HK-2 (cell line): ENCODE results near the gene TENM3.

Experiments
- DNase-seq: peaks from one replicate; pipeline ENCODE4 v3.0.0-alpha.2; 2018; ENCODE audit not compliant: unreplicated experiment

The TENM3 gene

DNA sequence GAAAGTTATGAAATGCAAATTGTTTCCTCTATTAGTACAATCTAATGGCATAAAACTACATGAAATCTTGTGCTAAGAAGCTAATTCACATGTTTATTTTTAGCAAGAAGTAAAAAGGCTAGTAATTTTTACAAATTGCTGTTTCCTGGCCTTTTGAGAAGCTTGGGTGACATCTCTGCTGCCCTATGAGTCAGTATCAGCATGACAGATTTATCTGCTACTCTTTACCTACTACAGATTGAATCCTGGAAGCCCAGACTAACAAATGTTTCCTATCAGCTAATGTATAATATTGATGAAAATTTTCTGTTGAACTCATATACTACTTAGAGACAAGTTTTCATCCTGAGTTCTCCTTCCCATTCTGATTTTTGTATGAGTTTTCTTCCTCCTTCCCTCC lies 441.6 kb downstream of the TENM3 start:
- DNase-seq = no peak

DNA sequence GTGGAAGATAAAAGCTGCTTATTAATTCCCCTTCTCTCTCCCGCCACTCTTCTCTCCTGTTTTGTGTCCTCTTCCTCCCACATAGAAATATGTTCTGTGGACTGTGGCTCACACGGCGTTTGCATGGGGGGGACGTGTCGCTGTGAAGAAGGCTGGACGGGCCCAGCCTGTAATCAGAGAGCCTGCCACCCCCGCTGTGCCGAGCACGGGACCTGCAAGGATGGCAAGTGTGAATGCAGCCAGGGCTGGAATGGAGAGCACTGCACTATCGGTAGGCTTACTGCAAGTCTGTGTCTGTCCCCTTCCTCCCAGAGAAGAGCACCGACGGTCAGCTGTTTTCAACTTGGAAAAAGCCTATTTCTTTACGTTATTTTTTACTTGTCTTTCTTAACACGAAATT lies 444.9 kb downstream of the TENM3 start:
- DNase-seq = no peak

GRCh38 chr4:182694551-182694950 lies 451.3 kb downstream of the TENM3 start:
- DNase-seq = no peak

DNA sequence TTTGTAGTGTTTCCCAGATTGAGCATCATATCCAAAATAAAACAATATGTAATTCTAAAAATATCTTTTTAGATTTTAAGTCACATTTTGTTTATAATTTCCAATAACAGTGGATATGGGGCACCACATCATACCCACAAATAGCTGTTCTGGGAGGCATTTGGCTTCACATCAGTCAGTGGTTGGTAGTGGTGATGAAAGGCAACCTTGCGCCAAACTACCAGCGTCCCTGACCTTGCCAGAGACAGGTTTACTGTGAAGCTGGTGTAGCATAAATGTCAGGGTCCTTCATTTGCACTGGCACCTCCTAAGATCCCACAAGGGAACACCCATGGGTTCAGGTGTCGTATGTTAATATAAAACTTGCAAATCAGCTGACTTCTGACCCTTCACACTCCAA lies 451.8 kb downstream of the TENM3 start:
- DNase-seq = no peak

GRCh38 chr4:182695842-182696241 lies 452.6 kb downstream of the TENM3 start:
- DNase-seq = no peak

DNA sequence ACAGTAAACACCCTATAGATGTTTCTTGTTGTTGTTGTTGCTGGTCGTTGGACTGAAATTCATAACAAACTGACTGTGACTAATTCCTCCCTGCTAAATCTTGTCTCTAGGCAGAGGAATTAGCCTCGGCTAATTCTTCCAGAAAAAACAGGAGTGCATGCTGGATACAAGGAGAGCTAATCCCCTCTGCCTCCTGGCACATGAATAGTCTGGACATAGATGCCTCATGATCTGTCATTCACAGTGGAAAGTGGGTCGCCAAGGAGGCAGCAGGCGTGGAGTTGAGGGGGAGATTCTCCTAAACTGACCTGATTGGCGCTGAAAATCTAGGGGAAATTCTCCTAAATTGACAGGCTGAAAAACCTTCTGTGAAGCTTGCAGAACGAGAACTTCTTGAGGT lies 453.9 kb downstream of the TENM3 start:
- no peak for DNase-seq

GRCh38 chr4:182698212-182698611 lies 455.0 kb downstream of the TENM3 start:
- DNase-seq = no peak

DNA sequence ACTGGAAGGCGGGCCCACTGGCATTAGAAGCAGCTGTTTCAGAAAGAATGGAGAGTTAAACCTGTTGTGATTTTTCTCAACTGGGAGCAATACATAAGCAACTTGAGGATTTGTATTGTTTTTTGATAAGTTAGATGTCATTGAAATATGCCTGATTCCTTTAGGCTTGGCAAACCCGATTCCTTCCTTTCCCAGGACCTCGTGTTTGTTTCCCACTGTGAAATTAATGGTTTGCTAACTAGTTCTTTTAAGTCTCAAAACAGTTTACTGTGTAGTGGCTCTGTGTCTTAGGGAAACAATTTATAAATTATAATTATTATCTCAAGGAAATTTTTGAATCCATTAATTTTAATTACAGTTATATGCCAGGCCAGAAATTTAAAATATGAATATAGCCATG lies 456.0 kb downstream of the TENM3 start:
- DNase-seq = no peak

GRCh38 chr4:182699795-182700194 lies 456.6 kb downstream of the TENM3 start:
- DNase-seq = no peak

DNA sequence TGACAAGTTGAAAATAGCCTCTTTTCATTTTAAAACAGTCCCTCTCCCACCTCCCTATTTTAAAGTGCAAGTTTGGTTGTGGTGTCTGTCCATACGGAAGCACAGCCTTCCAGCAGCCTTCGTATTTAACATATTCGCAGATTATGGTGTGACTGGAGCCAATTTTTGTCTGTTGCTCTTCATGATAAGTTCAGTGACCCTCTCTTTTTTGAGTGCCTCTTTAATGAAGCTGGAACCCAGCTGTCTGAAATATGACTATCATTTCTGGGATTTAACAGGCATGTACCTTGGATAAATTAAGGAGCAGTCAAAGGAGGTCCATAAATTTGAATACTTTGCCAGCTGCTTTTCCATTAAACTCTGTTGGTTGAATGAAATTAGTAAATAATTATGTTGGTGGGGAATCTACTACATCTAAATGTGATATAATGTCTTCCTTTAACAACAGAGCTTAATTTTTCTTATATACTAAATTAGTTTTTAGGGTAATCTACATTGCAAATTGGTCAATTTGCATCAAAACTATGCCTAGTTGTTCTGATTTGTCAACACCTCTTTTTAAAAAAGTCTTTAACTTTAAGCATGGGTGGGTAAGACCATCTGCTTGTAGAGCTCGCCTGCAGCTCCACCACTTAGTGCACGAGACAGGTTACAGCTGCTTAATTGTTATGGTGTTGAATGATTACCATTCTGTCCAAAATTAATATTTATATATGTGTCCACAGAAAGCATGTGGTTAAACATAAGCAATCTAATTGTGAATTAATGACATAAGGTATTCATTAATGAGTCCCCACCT lies 457.4 kb downstream of the TENM3 start:
- no peak for DNase-seq

GRCh38 chr4:182704077-182704476 lies 460.9 kb downstream of the TENM3 start:
- no peak for DNase-seq

GRCh38 chr4:182704948-182705347 lies 461.7 kb downstream of the TENM3 start:
- no peak for DNase-seq

DNA sequence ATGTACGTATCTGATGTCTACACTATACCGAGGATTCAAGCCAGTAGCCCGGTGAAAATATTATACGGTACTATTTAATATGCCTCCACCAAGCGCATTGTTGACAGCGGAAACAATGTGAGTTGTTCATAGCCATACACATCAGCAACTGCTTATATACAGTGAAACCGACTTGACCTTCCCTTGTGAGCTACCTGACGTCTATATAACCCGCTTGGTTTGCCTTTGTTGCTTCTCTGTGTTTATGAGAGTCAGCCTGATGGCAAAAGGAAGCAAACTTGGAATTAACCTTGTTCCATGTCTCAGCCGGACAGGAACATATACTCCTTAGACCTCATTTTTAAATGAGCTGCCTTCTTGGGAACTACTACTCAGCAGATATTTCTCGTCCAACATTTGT lies 462.2 kb downstream of the TENM3 start:
- DNase-seq = no peak

GRCh38 chr4:182711211-182711610 lies 468.0 kb downstream of the TENM3 start:
- no peak for DNase-seq

GRCh38 chr4:182715548-182715947 lies 472.3 kb downstream of the TENM3 start:
- no peak for DNase-seq

DNA sequence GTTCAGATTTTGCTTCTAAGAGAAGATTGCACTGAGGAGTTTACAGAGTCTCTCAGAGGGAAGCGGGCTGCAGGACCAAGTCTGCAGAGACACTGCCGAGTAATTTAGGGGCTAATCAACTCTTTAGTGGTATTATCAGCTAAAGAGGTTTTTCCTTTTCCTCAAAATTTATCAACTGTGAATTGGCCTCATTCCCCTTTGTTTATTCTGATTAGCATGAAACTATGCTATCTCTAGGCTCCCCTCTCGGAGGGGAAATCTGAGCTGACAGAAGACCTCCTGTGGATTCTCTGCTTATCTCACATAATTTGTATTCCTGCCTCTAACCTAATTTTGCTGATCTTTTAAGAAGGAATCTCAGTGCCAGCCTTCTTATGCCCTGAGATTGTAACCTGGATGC lies 473.0 kb downstream of the TENM3 start:
- DNase-seq = no peak

DNA sequence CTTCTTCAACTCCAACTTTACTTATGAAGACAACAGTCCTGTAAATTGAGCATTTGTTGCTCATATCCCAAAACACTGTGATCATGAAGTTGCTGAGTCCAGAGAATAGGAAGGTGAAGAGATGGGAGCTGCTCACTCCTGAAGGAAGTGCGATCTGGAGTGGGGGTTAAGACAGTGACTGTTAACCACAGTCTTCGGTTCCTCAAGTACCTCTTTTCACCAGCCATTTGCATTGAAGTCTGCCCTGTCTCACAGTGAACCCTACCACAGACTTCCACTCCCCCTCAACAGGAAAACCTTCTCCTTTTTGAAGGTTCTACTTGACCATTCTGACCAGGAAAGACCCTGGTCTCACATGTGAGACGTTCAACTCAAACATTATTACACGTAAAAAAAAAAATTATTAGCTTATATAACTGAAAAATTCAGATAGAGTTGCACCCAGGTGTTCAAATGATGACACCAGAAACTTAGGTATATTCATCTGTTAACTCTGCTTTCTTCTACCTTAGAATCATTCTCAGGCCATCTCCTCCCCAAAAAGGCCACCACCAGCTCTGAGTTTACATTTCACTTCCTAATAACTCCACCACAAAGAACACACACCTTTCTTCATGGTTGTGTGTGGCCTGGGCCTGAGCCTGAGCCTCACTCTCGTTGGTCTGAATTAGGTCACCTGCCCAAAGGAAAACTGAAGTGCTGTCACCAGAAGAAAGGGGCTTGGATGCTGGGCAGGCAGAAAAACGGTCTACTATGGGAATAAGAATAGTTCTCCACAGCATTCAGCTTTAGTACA lies 474.8 kb downstream of the TENM3 start:
- no peak for DNase-seq

GRCh38 chr4:182724414-182724813 lies 481.2 kb downstream of the TENM3 start:
- DNase-seq = no peak

DNA sequence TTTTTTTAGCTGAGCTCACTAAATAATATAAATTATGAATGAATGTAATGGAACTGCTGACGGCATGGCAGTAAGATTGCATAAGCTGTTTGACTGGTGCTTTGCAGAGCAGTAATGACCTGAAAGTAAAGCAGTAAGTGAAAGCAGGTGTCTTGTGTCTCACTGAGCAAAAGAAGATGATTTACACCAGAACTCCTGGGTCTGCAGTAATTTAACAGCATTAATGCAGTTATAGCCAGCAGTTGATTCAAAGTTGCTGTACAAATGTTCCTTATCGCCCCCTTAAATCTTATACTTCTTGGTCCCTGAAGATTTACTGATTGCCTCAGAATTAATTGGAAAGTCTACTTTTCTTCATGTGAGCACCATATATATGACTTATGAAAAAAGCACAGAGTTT lies 486.3 kb downstream of the TENM3 start:
- no peak for DNase-seq

DNA sequence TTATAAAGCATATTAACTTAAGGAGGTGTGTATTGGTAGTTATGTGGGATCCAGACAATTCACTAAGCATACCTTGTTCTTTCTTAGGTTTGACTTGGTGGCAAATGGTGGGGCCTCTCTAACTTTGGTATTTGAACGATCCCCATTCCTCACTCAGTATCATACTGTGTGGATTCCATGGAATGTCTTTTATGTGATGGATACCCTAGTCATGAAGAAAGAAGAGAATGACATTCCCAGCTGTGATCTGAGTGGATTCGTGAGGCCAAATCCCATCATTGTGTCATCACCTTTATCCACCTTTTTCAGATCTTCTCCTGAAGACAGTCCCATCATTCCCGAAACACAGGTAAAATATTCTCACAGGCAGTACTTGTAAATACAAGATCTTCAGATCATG lies 487.6 kb downstream of the TENM3 start:
- DNase-seq = no peak

GRCh38 chr4:182736207-182736606 lies 493.0 kb downstream of the TENM3 start:
- DNase-seq = no peak

GRCh38 chr4:182738283-182739047 lies 495.3 kb downstream of the TENM3 start:
- no peak for DNase-seq

DNA sequence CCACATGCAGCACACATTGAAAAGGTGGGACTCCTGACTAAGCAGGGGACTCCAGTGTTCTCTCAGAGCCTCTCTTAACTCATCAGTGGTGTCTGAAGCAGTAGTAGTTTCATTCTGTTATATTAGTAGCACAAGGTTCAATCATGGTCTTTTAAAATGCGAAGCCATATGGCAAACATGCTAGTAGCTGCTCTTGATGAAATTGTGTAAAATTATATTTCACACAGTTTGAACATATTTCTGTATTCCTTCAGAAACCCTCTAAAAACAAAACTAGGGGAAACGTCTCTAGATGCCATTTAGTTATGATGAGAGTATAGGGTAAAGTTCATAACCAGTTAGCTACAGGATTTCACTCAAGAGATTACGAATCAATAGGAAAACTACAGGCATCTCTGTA lies 497.1 kb downstream of the TENM3 start:
- no peak for DNase-seq
